ENCODE measurements around the gene BARHL1. TPM values are rescaled to one million over a fixed set of nuclear protein-coding genes. Genes with fewer than 3 reads are reported as not detected.

BARHL1 gene
- total RNA-seq, 2 donors from 2014 or later: not detected

DNA sequence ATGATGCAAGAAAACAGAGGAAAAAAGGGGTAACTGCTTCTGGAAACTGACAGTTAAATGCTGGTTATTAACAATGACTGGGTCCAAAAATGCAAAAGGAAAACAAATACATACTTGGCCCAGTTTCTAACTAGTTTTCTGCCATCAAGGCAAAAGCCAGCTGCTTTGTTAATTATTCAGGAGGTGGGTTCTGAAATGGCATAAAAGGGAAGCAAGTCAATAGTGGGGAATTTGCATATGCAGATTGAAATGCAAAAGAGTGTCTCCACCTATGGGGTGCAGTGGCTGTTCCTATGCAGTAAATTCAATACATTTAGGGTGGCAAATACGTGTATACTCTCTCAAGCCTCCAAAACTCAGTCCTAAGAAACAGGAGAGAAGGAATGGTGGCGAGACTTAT lies 33.4 kb downstream of the BARHL1 start:
- H3K27ac ChIP-seq: no peak overlapping the region
- no peaks in the 10 kb centered on the region for H3K4me1 ChIP-seq (replicated peaks)
- peaks cover 4 to 9% of the 10 kb centered on the region in 2 donors for H3K36me3 ChIP-seq
- intact Hi-C loops (cut with DNase I): no loop called here
- no peak for DNase-seq (ENCODE audit: low spot score)
- WGBS: 86% methylated on average over 2 of the region's 2 CpGs
- no peaks in the 10 kb centered on the region for H3K27me3 ChIP-seq (replicated peaks; ENCODE audit: insufficient read depth)
- TF ChIP-seq, protein P1, sequence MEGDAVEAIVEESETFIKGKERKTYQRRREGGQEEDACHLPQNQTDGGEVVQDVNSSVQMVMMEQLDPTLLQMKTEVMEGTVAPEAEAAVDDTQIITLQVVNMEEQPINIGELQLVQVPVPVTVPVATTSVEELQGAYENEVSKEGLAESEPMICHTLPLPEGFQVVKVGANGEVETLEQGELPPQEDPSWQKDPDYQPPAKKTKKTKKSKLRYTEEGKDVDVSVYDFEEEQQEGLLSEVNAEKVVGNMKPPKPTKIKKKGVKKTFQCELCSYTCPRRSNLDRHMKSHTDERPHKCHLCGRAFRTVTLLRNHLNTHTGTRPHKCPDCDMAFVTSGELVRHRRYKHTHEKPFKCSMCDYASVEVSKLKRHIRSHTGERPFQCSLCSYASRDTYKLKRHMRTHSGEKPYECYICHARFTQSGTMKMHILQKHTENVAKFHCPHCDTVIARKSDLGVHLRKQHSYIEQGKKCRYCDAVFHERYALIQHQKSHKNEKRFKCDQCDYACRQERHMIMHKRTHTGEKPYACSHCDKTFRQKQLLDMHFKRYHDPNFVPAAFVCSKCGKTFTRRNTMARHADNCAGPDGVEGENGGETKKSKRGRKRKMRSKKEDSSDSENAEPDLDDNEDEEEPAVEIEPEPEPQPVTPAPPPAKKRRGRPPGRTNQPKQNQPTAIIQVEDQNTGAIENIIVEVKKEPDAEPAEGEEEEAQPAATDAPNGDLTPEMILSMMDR (IDR thresholded peaks at IDR 0.05): no peak
- TF ChIP-seq POLR2AphosphoS5 (IDR thresholded peaks at IDR 0.05): no peak
- TF ChIP-seq POLR2A (IDR thresholded peaks at IDR 0.05): no peak
- no peak overlapping the region for H3K4me3 ChIP-seq
- H3K9me3 ChIP-seq: no peaks in the 10 kb centered on the region

DNA sequence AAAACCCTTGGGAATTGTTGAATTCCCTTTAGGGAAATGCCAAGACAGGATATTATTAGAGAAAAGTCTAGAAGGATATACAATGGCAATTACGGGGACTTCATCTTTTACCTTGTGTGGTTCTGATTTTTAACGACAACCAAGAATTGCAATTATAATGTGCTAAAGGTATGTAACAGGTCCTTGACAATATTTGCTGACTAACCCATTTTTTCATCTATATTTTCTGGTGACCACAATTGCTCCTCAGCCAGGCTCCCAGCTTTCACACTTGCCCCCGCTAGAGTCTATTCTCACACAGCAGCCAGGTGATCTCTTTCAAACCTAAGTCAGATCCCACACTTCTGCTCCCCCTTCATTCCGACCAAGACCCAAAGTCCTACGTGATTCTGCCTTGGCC lies 34.3 kb downstream of the BARHL1 start:
- TF ChIP-seq, protein P1 (IDR thresholded peaks at IDR 0.05): no peak
- no peak for TF ChIP-seq POLR2AphosphoS5 (IDR thresholded peaks at IDR 0.05)
- no peak for TF ChIP-seq POLR2A (IDR thresholded peaks at IDR 0.05)
- H3K36me3 ChIP-seq: peaks cover 0 to 4% of the 10 kb centered on the region in 2 donors
- no peak for DNase-seq (ENCODE audit: low spot score)
- 90% methylated on average over 5 of the region's 5 CpGs for WGBS
- H3K27ac ChIP-seq: no peak overlapping the region
- H3K9me3 ChIP-seq: no peaks in the 10 kb centered on the region
- no peaks in the 10 kb centered on the region for H3K4me1 ChIP-seq (replicated peaks)
- intact Hi-C loops (cut with DNase I): no loop called here
- H3K27me3 ChIP-seq (replicated peaks; ENCODE audit: insufficient read depth): no peaks in the 10 kb centered on the region
- no peak overlapping the region for H3K4me3 ChIP-seq

GRCh38 chr9:132622159-132622558 lies 39.8 kb downstream of the BARHL1 start:
- intact Hi-C loops (cut with DNase I): no loop called here
- H3K9me3 ChIP-seq: no peaks in the 10 kb centered on the region
- no peaks in the 10 kb centered on the region for H3K27me3 ChIP-seq (replicated peaks; ENCODE audit: insufficient read depth)
- no peak overlapping the region for H3K27ac ChIP-seq
- DNase-seq (ENCODE audit: low spot score): no peak
- no peak overlapping the region for H3K4me3 ChIP-seq
- 76% methylated on average over 5 of the region's 5 CpGs for WGBS
- TF ChIP-seq, protein P1 (IDR thresholded peaks at IDR 0.05): no peak
- TF ChIP-seq POLR2AphosphoS5 (IDR thresholded peaks at IDR 0.05) (no peak), POLR2A (IDR thresholded peaks at IDR 0.05) (no peak)
- peaks cover 0 to 4% of the 10 kb centered on the region in 2 donors for H3K36me3 ChIP-seq
- H3K4me1 ChIP-seq (replicated peaks): no peaks in the 10 kb centered on the region

DNA sequence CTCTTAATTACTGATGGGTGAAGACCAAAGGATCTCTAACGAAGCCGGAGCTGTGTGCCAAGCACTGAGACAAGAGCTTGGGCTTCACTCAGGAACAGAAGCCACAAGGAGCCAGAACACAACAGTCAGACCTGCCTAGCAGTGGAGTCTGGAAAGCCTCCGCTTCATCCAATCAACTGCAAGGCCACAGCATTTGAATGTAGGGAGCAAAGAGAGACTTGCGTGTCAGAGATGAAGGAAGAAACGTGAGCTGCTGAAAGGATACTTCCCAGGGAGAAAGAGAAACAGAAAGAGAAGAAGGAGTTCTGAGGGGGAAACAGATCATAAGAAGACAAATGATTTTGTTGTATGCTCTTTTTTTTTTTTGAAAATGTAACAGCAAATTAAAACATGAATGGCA lies 43.9 kb downstream of the BARHL1 start:
- H3K9me3 ChIP-seq: no peaks in the 10 kb centered on the region
- no peak for DNase-seq (ENCODE audit: low spot score)
- WGBS: 95% methylated on average over 5 of the region's 5 CpGs
- no peak overlapping the region for H3K27ac ChIP-seq
- TF ChIP-seq, protein P1 (IDR thresholded peaks at IDR 0.05): no peak
- no peak for TF ChIP-seq POLR2AphosphoS5 (IDR thresholded peaks at IDR 0.05)
- TF ChIP-seq POLR2A (IDR thresholded peaks at IDR 0.05): no peak
- H3K36me3 ChIP-seq: no peaks in the 10 kb centered on the region
- no peaks in the 10 kb centered on the region for H3K4me1 ChIP-seq (replicated peaks)
- intact Hi-C loops (cut with DNase I): no loop called here
- no peaks in the 10 kb centered on the region for H3K27me3 ChIP-seq (replicated peaks; ENCODE audit: insufficient read depth)
- H3K4me3 ChIP-seq: no peak overlapping the region

GRCh38 chr9:132627106-132627505 lies 44.7 kb downstream of the BARHL1 start:
- H3K27ac ChIP-seq: no peak overlapping the region
- H3K4me3 ChIP-seq: no peak overlapping the region
- peak; percentile 62 for TF ChIP-seq POLR2AphosphoS5 (IDR thresholded peaks at IDR 0.05)
- TF ChIP-seq, protein P1 (IDR thresholded peaks at IDR 0.05): no peak
- H3K4me1 ChIP-seq (replicated peaks): no peaks in the 10 kb centered on the region
- intact Hi-C loops (cut with DNase I): no loop called here
- H3K9me3 ChIP-seq: no peaks in the 10 kb centered on the region
- H3K36me3 ChIP-seq: no peaks in the 10 kb centered on the region
- 37% methylated on average over 7 of the region's 7 CpGs for WGBS
- no peaks in the 10 kb centered on the region for H3K27me3 ChIP-seq (replicated peaks; ENCODE audit: insufficient read depth)
- peak; percentile 34 for DNase-seq (ENCODE audit: low spot score)

All from prostate gland (tissue), 2 donors.